Measurements from ENCODE around the gene XKR3.

XKR3 gene

DNA sequence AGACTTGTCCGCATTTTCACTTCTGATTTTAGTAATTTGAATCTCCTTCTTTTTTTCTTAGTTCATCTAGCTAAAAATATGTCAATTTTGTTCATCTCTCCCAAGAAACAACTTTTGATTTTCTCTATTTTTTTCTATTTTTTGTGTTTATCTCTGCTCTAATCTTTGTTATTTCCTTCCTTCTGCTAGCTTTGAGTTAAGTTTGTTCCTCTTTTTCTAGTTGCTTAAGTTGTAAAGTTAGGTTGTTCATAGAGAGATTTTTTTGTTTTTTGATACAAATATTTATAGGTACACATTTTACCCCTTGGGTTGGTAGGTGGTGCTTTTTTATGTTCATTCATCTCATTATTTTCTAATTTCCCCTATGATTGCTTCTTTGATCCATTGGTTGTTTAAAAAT is 22.1 kb upstream of the XKR3 start:
- DNase-seq (ENCODE audit: low read depth in 1 of 2, low spot score in 1 of 2), result no peak
- H3K27ac ChIP-seq (replicated peaks), result no peak overlapping the region
- no peak overlapping the region for H3K4me3 ChIP-seq (replicated peaks; ENCODE audit: insufficient read depth, low read length)
- H3K27me3 ChIP-seq (ENCODE audit: insufficient read depth, poor library complexity, severe bottlenecking), result no peaks in the 10 kb centered on the region
- no peak for TF ChIP-seq POLR2AphosphoS5 (IDR thresholded peaks at IDR 0.05; ENCODE audit: low read depth)

GRCh38 chr22:16845881-16846280 is 20.7 kb upstream of the XKR3 start:
- TF ChIP-seq POLR2AphosphoS5 (IDR thresholded peaks at IDR 0.05; ENCODE audit: low read depth) (no peak), REST (IDR thresholded peaks at IDR 0.05; ENCODE audit: insufficient replicate concordance, low read depth) (no peak), SPI1 (IDR thresholded peaks at IDR 0.05; ENCODE audit: borderline replicate concordance, low read depth) (no peak), GABPA (IDR thresholded peaks at IDR 0.05; ENCODE audit: low read depth) (no peak)
- TF ChIP-seq, protein P1, sequence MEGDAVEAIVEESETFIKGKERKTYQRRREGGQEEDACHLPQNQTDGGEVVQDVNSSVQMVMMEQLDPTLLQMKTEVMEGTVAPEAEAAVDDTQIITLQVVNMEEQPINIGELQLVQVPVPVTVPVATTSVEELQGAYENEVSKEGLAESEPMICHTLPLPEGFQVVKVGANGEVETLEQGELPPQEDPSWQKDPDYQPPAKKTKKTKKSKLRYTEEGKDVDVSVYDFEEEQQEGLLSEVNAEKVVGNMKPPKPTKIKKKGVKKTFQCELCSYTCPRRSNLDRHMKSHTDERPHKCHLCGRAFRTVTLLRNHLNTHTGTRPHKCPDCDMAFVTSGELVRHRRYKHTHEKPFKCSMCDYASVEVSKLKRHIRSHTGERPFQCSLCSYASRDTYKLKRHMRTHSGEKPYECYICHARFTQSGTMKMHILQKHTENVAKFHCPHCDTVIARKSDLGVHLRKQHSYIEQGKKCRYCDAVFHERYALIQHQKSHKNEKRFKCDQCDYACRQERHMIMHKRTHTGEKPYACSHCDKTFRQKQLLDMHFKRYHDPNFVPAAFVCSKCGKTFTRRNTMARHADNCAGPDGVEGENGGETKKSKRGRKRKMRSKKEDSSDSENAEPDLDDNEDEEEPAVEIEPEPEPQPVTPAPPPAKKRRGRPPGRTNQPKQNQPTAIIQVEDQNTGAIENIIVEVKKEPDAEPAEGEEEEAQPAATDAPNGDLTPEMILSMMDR (IDR thresholded peaks at IDR 0.05; ENCODE audit: insufficient read depth, low read length), result no peak
- H3K27me3 ChIP-seq (ENCODE audit: insufficient read depth, poor library complexity, severe bottlenecking), result no peaks in the 10 kb centered on the region
- no peak overlapping the region for H3K4me3 ChIP-seq (replicated peaks; ENCODE audit: insufficient read depth, low read length)
- no peak overlapping the region for H3K27ac ChIP-seq (replicated peaks)
- DNase-seq (ENCODE audit: low read depth in 1 of 2, low spot score in 1 of 2), result no peak

- Histone ChIP-seq H3K27me3 (ENCODE audit: insufficient read depth, poor library complexity, severe bottlenecking) (no peaks in the 10 kb centered on the region), H3K4me3 (replicated peaks; ENCODE audit: insufficient read depth, low read length) (no peak overlapping the region), H3K27ac (replicated peaks) (no peak overlapping the region)
- no peak for DNase-seq (ENCODE audit: low read depth in 1 of 2, low spot score in 1 of 2)
- TF ChIP-seq SPI1 (IDR thresholded peaks at IDR 0.05; ENCODE audit: borderline replicate concordance, low read depth) (no peak), POLR2AphosphoS5 (IDR thresholded peaks at IDR 0.05; ENCODE audit: low read depth) (no peak), GABPA (IDR thresholded peaks at IDR 0.05; ENCODE audit: low read depth) (no peak)
- TF ChIP-seq, protein P1 (IDR thresholded peaks at IDR 0.05; ENCODE audit: insufficient read depth, low read length), result no peak
These were observed 20.3 kb upstream of the XKR3 start for GRCh38 chr22:16845465-16845864.

GRCh38 chr22:16844529-16844928 is 19.3 kb upstream of the XKR3 start:
- H3K4me3 ChIP-seq (replicated peaks; ENCODE audit: insufficient read depth, low read length), result no peak overlapping the region
- no peaks in the 10 kb centered on the region for H3K27me3 ChIP-seq (ENCODE audit: insufficient read depth, poor library complexity, severe bottlenecking)
- no peak for DNase-seq (ENCODE audit: low read depth in 1 of 2, low spot score in 1 of 2)
- no peak for TF ChIP-seq REST (IDR thresholded peaks at IDR 0.05; ENCODE audit: insufficient replicate concordance, low read depth)
- TF ChIP-seq, protein P1 (IDR thresholded peaks at IDR 0.05; ENCODE audit: insufficient read depth, low read length), result no peak
- TF ChIP-seq SPI1 (IDR thresholded peaks at IDR 0.05; ENCODE audit: borderline replicate concordance, low read depth), result no peak
- no peak for TF ChIP-seq GABPA (IDR thresholded peaks at IDR 0.05; ENCODE audit: low read depth)
- TF ChIP-seq POLR2AphosphoS5 (IDR thresholded peaks at IDR 0.05; ENCODE audit: low read depth), result no peak
- no peak overlapping the region for H3K27ac ChIP-seq (replicated peaks)
